H9 (cell line): Measurements from ENCODE around the gene WIPF2. TPM values are rescaled to one million over a fixed set of nuclear protein-coding genes. Genes with fewer than 3 reads are reported as not detected.
A peak's percentile ranks its signal among the peaks of the same experiment; 100 is the strongest.

Source experiments
- DNase-seq: peaks from one replicate; pipeline ENCODE4 v3.0.0-alpha.2; 2017
- H2AFZ ChIP-seq: one replicate; pipeline ENCODE4 v1.6.1; 2013; ENCODE audit warnings: mild to moderate bottlenecking, low read length, control low read depth, moderate library complexity
- H2AK5ac ChIP-seq: 2 replicates; pipeline ENCODE4 v1.6.1; 2013; ENCODE audit warnings: low read length, control low read depth, mixed read lengths; ENCODE audit not compliant: insufficient read length
- H2BK120ac ChIP-seq: one replicate; pipeline ENCODE4 v1.6.1; 2013; ENCODE audit warnings: low read depth, mild to moderate bottlenecking, low read length, control low read depth, inconsistent platforms; ENCODE audit not compliant: poor library complexity, severe bottlenecking
- H2BK12ac ChIP-seq: 2 replicates; pipeline ENCODE4 v1.6.1; 2013; ENCODE audit warnings: low read length, control low read depth, mixed read lengths, low read depth; ENCODE audit not compliant: insufficient read length
- H2BK15ac ChIP-seq: 2 replicates; pipeline ENCODE4 v1.6.1; 2013; ENCODE audit warnings: low read depth, low read length, control low read depth
- H2BK20ac ChIP-seq: one replicate; pipeline ENCODE4 v1.6.1; 2013; ENCODE audit warnings: low read depth, mild to moderate bottlenecking, low read length, control low read depth, inconsistent platforms; ENCODE audit not compliant: poor library complexity, severe bottlenecking
- H2BK5ac ChIP-seq: 2 replicates; pipeline ENCODE4 v1.6.1; 2013; ENCODE audit warnings: low read length, control low read depth, mixed read lengths; ENCODE audit not compliant: insufficient read length
- H3K14ac ChIP-seq: 2 replicates; pipeline ENCODE4 v1.6.1; 2013; ENCODE audit warnings: low read length, control low read depth; ENCODE audit not compliant: insufficient read depth
- H3K18ac ChIP-seq: 2 replicates; pipeline ENCODE4 v1.6.1; 2013; ENCODE audit warnings: low read depth, mild to moderate bottlenecking, mixed read lengths, low read length, control low read depth; ENCODE audit not compliant: insufficient read length
- H3K23ac ChIP-seq: 2 replicates; pipeline ENCODE4 v1.6.1; 2013; ENCODE audit warnings: low read length, control low read depth, mixed read lengths, low read depth; ENCODE audit not compliant: insufficient read length
- H3K23me2 ChIP-seq: 2 replicates; pipeline ENCODE4 v1.6.1; 2013; ENCODE audit warnings: low read depth, mild to moderate bottlenecking, mixed read lengths, low read length, control low read depth; ENCODE audit not compliant: insufficient read length, poor library complexity, severe bottlenecking
- H3K27ac ChIP-seq: 2 replicates; pipeline ENCODE4 v1.5.1; 2013; ENCODE audit warnings: low read length, control low read depth, mixed read lengths, low read depth; ENCODE audit not compliant: insufficient read length
- H3K27me3 ChIP-seq: 2 replicates; pipeline ENCODE4 v1.6.1; 2013; ENCODE audit warnings: low read length, control low read depth, inconsistent platforms; ENCODE audit not compliant: insufficient read depth
- H3K4ac ChIP-seq: 2 replicates; pipeline ENCODE4 v1.6.1; 2013; ENCODE audit warnings: low read depth, mild to moderate bottlenecking, control low read depth, inconsistent platforms, low read length, moderate library complexity
- H3K4me1 ChIP-seq: 2 replicates; pipeline ENCODE4 v1.6.1; 2013; ENCODE audit warnings: low read length, control low read depth, inconsistent platforms; ENCODE audit not compliant: insufficient read depth
- H3K4me2 ChIP-seq: 2 replicates; pipeline ENCODE4 v1.6.1; 2013; ENCODE audit warnings: low read length, control low read depth, mixed read lengths; ENCODE audit not compliant: insufficient read length, insufficient read depth
- H3K56ac ChIP-seq: 2 replicates; pipeline ENCODE4 v1.6.1; 2013; ENCODE audit warnings: low read depth, mild to moderate bottlenecking, mixed read lengths, low read length, control low read depth; ENCODE audit not compliant: insufficient read length
- H3K79me1 ChIP-seq: 2 replicates; pipeline ENCODE4 v1.6.1; 2013; ENCODE audit warnings: low read depth, mild to moderate bottlenecking, moderate library complexity, low read length, control low read depth, inconsistent platforms; ENCODE audit not compliant: insufficient read depth, poor library complexity, severe bottlenecking
- H3K79me2 ChIP-seq: 2 replicates; pipeline ENCODE4 v1.6.1; 2013; ENCODE audit warnings: low read length, control low read depth, inconsistent platforms; ENCODE audit not compliant: insufficient read depth
- H3K9ac ChIP-seq: 2 replicates; pipeline ENCODE4 v1.6.1; 2013; ENCODE audit warnings: low read length, control low read depth, mixed read lengths; ENCODE audit not compliant: insufficient read length; ENCODE audit errors: extremely low read depth
- H3K9me3 ChIP-seq: one replicate; pipeline ENCODE4 v1.6.1; 2013; ENCODE audit warnings: low read depth, low read length, inconsistent platforms; ENCODE audit not compliant: control insufficient read depth
- H3T11ph ChIP-seq: one replicate; pipeline ENCODE4 v1.6.1; 2013; ENCODE audit warnings: mild to moderate bottlenecking, low read length, control low read depth, inconsistent platforms
- H4K20me1 ChIP-seq: one replicate; pipeline ENCODE4 v1.6.1; 2013; ENCODE audit not compliant: control insufficient read depth, insufficient read length, insufficient read depth
- H4K5ac ChIP-seq: 2 replicates; pipeline ENCODE4 v1.6.1; 2013; ENCODE audit warnings: low read depth, mild to moderate bottlenecking, mixed read lengths, low read length, control low read depth; ENCODE audit not compliant: insufficient read length
- H4K8ac ChIP-seq: replicated peaks from 2 replicates; pipeline ENCODE4 v1.6.1; 2013; ENCODE audit warnings: low read length, control low read depth, mixed read lengths, low read depth; ENCODE audit not compliant: insufficient read length
- H4K91ac ChIP-seq: 2 replicates; pipeline ENCODE4 v1.6.1; 2013; ENCODE audit warnings: low read depth, mild to moderate bottlenecking, moderate library complexity, mixed read lengths, low read length, control low read depth; ENCODE audit not compliant: insufficient read length
- H3K27ac Mint-ChIP-seq, 3 experiments: 2 replicates in 2 of 3; 3 replicates in 1 of 3; pipeline ENCODE4 v1.8.0; 2020 to 2021; ENCODE audit warnings: mixed read lengths in 3 of 3, mild to moderate bottlenecking in 1 of 3, moderate library complexity in 1 of 3
- H3K27me3 Mint-ChIP-seq: 2 replicates; pipeline ENCODE4 v1.8.0; 2021; ENCODE audit warnings: low read depth, mild to moderate bottlenecking, moderate library complexity, mixed read lengths
- H3K36me3 Mint-ChIP-seq, 3 experiments: 2 replicates in 2 of 3; 3 replicates in 1 of 3; pipeline ENCODE4 v1.8.0; 2020 to 2021; ENCODE audit warnings: low read depth in 3 of 3, mixed read lengths in 3 of 3; ENCODE audit not compliant: insufficient read depth in 1 of 3
- H3K4me1 Mint-ChIP-seq, 2 experiments: 2 replicates each; pipeline ENCODE4 v1.8.0; 2020; ENCODE audit warnings: mixed read lengths in 2 of 2
- H3K4me3 Mint-ChIP-seq, 2 experiments: 2 replicates in 1 of 2; 3 replicates in 1 of 2; pipeline ENCODE4 v1.8.0; 2020 to 2021; ENCODE audit warnings: mild to moderate bottlenecking in 2 of 2, mixed read lengths in 2 of 2, moderate library complexity in 1 of 2
- H3K9me3 Mint-ChIP-seq, 2 experiments: 2 replicates in 1 of 2; 3 replicates in 1 of 2; pipeline ENCODE4 v1.8.0; 2020; ENCODE audit warnings: mild to moderate bottlenecking in 2 of 2, mixed read lengths in 2 of 2, moderate library complexity in 1 of 2
- CTCF ChIP-seq: fragments of 200-600 bp; sonication (generic); conservative IDR thresholded peaks from 3 replicates; pipeline ENCODE4 v1.8.0; 2021; ENCODE audit warnings: antibody characterized with exemption, mild to moderate bottlenecking
- WGBS: extraction: QIAGEN DNeasy Blood & Tissue Kit; methylation state at CpG from one replicate; pipeline ENCODE4 v1.1.7; 2013; ENCODE audit warnings: missing lambda C conversion rate, low lambda C conversion rate, mixed read lengths; ENCODE audit not compliant: insufficient read length; ENCODE audit errors: extremely low coverage; 5-methylcytosine and 5-hydroxymethylcytosine counted together
- total RNA-seq: library from RNA; stranded (reverse); gene quantifications from 2 replicates; pipeline ENCODE4 v1.2.1, GENCODE V29; 2021

Gene WIPF2
- total RNA-seq, 1 experiment from 2014 or later = 24.2 TPM

GRCh38 chr17:40316571-40317344, 97.7 kb downstream of the WIPF2 start:
- H2BK12ac ChIP-seq = no peak overlapping the region
- H2AK5ac ChIP-seq = no peak overlapping the region
- peak; percentile 79 for DNase-seq
- peaks cover 4% of the 10 kb centered on the region for H4K20me1 ChIP-seq
- no peak overlapping the region for H4K91ac ChIP-seq
- no peak overlapping the region for H3K14ac ChIP-seq
- H2BK120ac ChIP-seq = no peak overlapping the region
- H3K27me3 ChIP-seq = peaks cover 5% of the 10 kb centered on the region; the same call in 1 of the 2 replicates
- H3K79me2 ChIP-seq = no peaks in the 10 kb centered on the region; the same call in 1 of the 2 replicates
- no peaks in the 10 kb centered on the region for H3K79me1 ChIP-seq
- H3K27ac ChIP-seq = no peak overlapping the region
- no peak overlapping the region for H4K5ac ChIP-seq
- Mint-ChIP-seq H3K27ac (peak overlapping the region in 2 of 3 experiments; percentile 70 to 80; a peak in 2 of 7 replicates), H3K27me3 (peaks cover 60% of the 10 kb centered on the region), H3K4me1 (peaks cover 61 to 80% of the 10 kb centered on the region in 2 experiments), H3K4me3 (peak overlapping the region; percentile 80 to 94), H3K36me3 (no peaks in the 10 kb centered on the region; a peak in 1 of 7 replicates), H3K9me3 (no peaks in the 10 kb centered on the region)
- H3K9ac ChIP-seq = no peak overlapping the region
- H3K4me1 ChIP-seq = peaks cover 8% of the 10 kb centered on the region; the same call in 1 of the 2 replicates
- peak overlapping the region; percentile 68 for H3K4me2 ChIP-seq
- no peak overlapping the region for H3K56ac ChIP-seq
- no peak overlapping the region for H3K18ac ChIP-seq
- TF ChIP-seq CTCF = no peak
- H2AFZ ChIP-seq = no peak overlapping the region
- H4K8ac ChIP-seq = no peak overlapping the region
- no peak overlapping the region for H3K4ac ChIP-seq
- no peak overlapping the region for H2BK5ac ChIP-seq
- H3T11ph ChIP-seq = no peak overlapping the region
- peaks cover 26% of the 10 kb centered on the region for H3K23me2 ChIP-seq
- H3K9me3 ChIP-seq = no peaks in the 10 kb centered on the region
- no peak overlapping the region for H3K23ac ChIP-seq
- no peak overlapping the region for H2BK15ac ChIP-seq
- H2BK20ac ChIP-seq = no peak overlapping the region
- WGBS = no CpG with 5 or more reads among the region's 38 CpGs
